GM13976 (cell line): ENCODE data around the gene CSDE1.
"Not testable (repeated sequence)": the region's sequence is repeated elsewhere in the genome, so short reads cannot be mapped to it uniquely, and the experiment has no call there.

Experiments
- DNase-seq: peaks from one replicate; pipeline ENCODE4 v3.0.0; 2012; ENCODE audit warnings: low spot score
- in situ Hi-C: fragments of 300-500 bp; cut with MboI; formaldehyde crosslinking; loops from one replicate; pipeline ENCODE4 v1.12.0; 2022; ENCODE audit warnings: low sequenced_read_pairs, mixed read lengths, inconsistent platforms; ENCODE audit not compliant: unreplicated experiment
- TF ChIP-seq, protein P1 (sequence below): IDR thresholded peaks from 2 replicates; pipeline ENCODE4 v1.5.1; 2012; ENCODE audit warnings: borderline replicate concordance, mild to moderate bottlenecking; ENCODE audit not compliant: insufficient read depth; ENCODE audit errors: extremely low read depth, missing control alignments, control extremely low read depth

Gene CSDE1

GRCh38 chr1:114779722-114780121, 21.9 kb upstream of the CSDE1 start:
- in situ Hi-C loops = no loop called here
- TF ChIP-seq, protein P1, sequence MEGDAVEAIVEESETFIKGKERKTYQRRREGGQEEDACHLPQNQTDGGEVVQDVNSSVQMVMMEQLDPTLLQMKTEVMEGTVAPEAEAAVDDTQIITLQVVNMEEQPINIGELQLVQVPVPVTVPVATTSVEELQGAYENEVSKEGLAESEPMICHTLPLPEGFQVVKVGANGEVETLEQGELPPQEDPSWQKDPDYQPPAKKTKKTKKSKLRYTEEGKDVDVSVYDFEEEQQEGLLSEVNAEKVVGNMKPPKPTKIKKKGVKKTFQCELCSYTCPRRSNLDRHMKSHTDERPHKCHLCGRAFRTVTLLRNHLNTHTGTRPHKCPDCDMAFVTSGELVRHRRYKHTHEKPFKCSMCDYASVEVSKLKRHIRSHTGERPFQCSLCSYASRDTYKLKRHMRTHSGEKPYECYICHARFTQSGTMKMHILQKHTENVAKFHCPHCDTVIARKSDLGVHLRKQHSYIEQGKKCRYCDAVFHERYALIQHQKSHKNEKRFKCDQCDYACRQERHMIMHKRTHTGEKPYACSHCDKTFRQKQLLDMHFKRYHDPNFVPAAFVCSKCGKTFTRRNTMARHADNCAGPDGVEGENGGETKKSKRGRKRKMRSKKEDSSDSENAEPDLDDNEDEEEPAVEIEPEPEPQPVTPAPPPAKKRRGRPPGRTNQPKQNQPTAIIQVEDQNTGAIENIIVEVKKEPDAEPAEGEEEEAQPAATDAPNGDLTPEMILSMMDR = no peak
- DNase-seq = no peak

GRCh38 chr1:114776726-114777125, 18.9 kb upstream of the CSDE1 start:
- DNase-seq, in situ Hi-C loops: not testable (repeated sequence)

DNA sequence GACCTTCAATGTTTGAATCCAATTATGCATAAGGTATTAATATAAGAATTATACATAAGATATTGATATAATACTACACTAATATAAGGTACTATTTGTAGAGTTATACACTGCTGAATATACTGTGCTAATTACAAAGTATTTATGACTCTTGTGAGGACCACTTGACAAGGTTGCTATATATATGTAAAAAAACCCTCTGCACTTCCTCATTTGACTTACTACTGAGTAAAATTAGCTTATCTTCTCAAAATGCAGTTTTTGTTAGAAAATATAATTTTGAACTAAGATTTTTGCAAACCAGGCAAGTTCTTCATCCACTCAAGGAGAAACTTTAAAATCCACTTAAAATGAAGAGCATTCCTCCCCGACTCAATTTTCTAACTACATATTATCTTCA, 14.2 kb upstream of the CSDE1 start:
- in situ Hi-C loops = no loop called here
- TF ChIP-seq, protein P1 = no peak
- no peak for DNase-seq

GRCh38 chr1:114770989-114771388, 13.2 kb upstream of the CSDE1 start:
- DNase-seq = no peak
- TF ChIP-seq, protein P1 = no peak

DNA sequence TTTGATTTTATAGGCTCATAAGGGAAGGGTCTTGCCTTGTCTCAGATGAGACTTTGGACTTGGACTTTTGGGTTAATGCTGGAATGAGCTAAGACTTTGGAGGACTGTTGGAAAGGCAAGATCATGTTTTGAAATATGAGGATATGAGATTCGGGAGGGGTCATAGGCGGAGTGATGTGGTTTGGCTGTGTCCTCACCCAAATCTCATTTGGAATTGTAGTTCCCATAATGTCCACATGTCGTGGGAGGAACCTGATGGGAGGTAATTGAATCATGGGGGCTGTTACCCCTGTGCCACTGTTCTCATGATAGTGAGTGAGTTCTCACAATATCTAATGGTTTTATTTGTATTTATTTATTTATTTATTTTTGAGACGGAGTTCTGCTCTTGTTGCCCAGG, 6.9 kb upstream of the CSDE1 start:
- TF ChIP-seq, protein P1 = no peak
- in situ Hi-C loops = no loop called here
- no peak for DNase-seq

More at GRCh38 chr1:114770989-114771388, 13.2 kb upstream of the CSDE1 start:
- in situ Hi-C loops = no loop called here

- DNase-seq = no peak
- in situ Hi-C loops = no loop called here
- TF ChIP-seq, protein P1 = no peak
Measured at GRCh38 chr1:114758256-114758832, 560 bp upstream of the CSDE1 start.

- no peak for DNase-seq
- in situ Hi-C loops = no loop called here
- TF ChIP-seq, protein P1 = no peak
Measured at GRCh38 chr1:114756949-114757454, 782 bp downstream of the CSDE1 start.
